ENCODE measurements around the gene GPR18.

GRCh38 chr13:99217461-99218110 lies 40.6 kb downstream of the GPR18 start:
- TF ChIP-seq POLR2A (IDR thresholded peaks at IDR 0.05; ENCODE audit: low read depth, low read length) (no peak), RAD21 (IDR thresholded peaks at IDR 0.05; ENCODE audit: low read length) (no peak), MAFK (IDR thresholded peaks at IDR 0.05; ENCODE audit: low read depth, low read length) (no peak), CEBPB (IDR thresholded peaks at IDR 0.05; ENCODE audit: low read depth, low read length) (no peak), RCOR1 (IDR thresholded peaks at IDR 0.05; ENCODE audit: insufficient replicate concordance, low read length) (no peak)
- TF ChIP-seq, protein P1, sequence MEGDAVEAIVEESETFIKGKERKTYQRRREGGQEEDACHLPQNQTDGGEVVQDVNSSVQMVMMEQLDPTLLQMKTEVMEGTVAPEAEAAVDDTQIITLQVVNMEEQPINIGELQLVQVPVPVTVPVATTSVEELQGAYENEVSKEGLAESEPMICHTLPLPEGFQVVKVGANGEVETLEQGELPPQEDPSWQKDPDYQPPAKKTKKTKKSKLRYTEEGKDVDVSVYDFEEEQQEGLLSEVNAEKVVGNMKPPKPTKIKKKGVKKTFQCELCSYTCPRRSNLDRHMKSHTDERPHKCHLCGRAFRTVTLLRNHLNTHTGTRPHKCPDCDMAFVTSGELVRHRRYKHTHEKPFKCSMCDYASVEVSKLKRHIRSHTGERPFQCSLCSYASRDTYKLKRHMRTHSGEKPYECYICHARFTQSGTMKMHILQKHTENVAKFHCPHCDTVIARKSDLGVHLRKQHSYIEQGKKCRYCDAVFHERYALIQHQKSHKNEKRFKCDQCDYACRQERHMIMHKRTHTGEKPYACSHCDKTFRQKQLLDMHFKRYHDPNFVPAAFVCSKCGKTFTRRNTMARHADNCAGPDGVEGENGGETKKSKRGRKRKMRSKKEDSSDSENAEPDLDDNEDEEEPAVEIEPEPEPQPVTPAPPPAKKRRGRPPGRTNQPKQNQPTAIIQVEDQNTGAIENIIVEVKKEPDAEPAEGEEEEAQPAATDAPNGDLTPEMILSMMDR (conservative IDR thresholded peaks at IDR 0.05; ENCODE audit: low read depth, low read length): no peak
- TF ChIP-seq, protein P2, sequence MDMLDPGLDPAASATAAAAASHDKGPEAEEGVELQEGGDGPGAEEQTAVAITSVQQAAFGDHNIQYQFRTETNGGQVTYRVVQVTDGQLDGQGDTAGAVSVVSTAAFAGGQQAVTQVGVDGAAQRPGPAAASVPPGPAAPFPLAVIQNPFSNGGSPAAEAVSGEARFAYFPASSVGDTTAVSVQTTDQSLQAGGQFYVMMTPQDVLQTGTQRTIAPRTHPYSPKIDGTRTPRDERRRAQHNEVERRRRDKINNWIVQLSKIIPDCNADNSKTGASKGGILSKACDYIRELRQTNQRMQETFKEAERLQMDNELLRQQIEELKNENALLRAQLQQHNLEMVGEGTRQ (IDR thresholded peaks at IDR 0.05; ENCODE audit: low read depth, low read length): no peak

Measured in IMR-90 (cell line).